GM21381 (cell line): Measurements from ENCODE around the gene SETBP1.

ENCODE experiments used
- ATAC-seq: cut with Tn5 transposase; IDR thresholded peaks from one replicate; pipeline ENCODE4 v1.9.1; 2021; ENCODE audit warnings: mild to moderate bottlenecking, moderate library complexity; ENCODE audit not compliant: unreplicated experiment

SETBP1 gene

GRCh38 chr18:44680273-44681075, at the start of gene SETBP1:
Gene SETBP1 (plus strand): TSS chr18:44680888. CDS start chr18:44701347, 20,459 bp downstream.
- no peak for ATAC-seq

GRCh38 chr18:44632469-44633145, 48.1 kb upstream of the SETBP1 start:
- no peak for ATAC-seq

GRCh38 chr18:44635546-44635945, 45.1 kb upstream of the SETBP1 start:
- ATAC-seq: no peak

- ATAC-seq: peak; percentile 68
Observed at GRCh38 chr18:44636241-44636640, 44.4 kb upstream of the SETBP1 start.

- peak; percentile 55 for ATAC-seq
Observed at GRCh38 chr18:44637210-44638033, 43.3 kb upstream of the SETBP1 start.

- ATAC-seq: no peak
Observed at GRCh38 chr18:44638034-44638540, 42.6 kb upstream of the SETBP1 start.

- ATAC-seq: no peak
Observed at GRCh38 chr18:44638811-44639210, 41.9 kb upstream of the SETBP1 start.

GRCh38 chr18:44643004-44643403, 37.7 kb upstream of the SETBP1 start:
- no peak for ATAC-seq

- ATAC-seq: no peak
Observed at GRCh38 chr18:44651478-44651877, 29.2 kb upstream of the SETBP1 start.

- no peak for ATAC-seq
Observed at GRCh38 chr18:44651918-44652572, 28.6 kb upstream of the SETBP1 start.

GRCh38 chr18:44652722-44653121, 28.0 kb upstream of the SETBP1 start:
- ATAC-seq: no peak

- no peak for ATAC-seq
Observed at GRCh38 chr18:44654573-44654972, 26.1 kb upstream of the SETBP1 start.

GRCh38 chr18:44655435-44655834, 25.3 kb upstream of the SETBP1 start:
- no peak for ATAC-seq

GRCh38 chr18:44659771-44660170, 20.9 kb upstream of the SETBP1 start:
- no peak for ATAC-seq

- no peak for ATAC-seq
Observed at GRCh38 chr18:44668270-44668975, 12.3 kb upstream of the SETBP1 start.

- no peak for ATAC-seq
Observed at GRCh38 chr18:44671914-44672313, 8.8 kb upstream of the SETBP1 start.

GRCh38 chr18:44672506-44672905, 8.2 kb upstream of the SETBP1 start:
- no peak for ATAC-seq

- ATAC-seq: no peak
Observed at GRCh38 chr18:44673256-44673880, 7.3 kb upstream of the SETBP1 start.

- no peak for ATAC-seq
Observed at GRCh38 chr18:44677933-44678332, 2.8 kb upstream of the SETBP1 start.

- ATAC-seq: no peak
Observed at GRCh38 chr18:44678725-44679055, 2.0 kb upstream of the SETBP1 start.
